NB4 (cell line): Measurements from ENCODE around the gene NODAL.

Experiments used
- MYC ChIP-seq: IDR thresholded peaks from 2 replicates; pipeline ENCODE4 v1.6.1; 2011; ENCODE audit warnings: low read depth, low read length
- POLR2A ChIP-seq: IDR thresholded peaks from 2 replicates; pipeline ENCODE4 v1.6.1; 2011; ENCODE audit warnings: mild to moderate bottlenecking; ENCODE audit not compliant: insufficient read length; ENCODE audit errors: extremely low read depth
- TF ChIP-seq, protein P1 (sequence below): IDR thresholded peaks from one replicate; pipeline ENCODE4 v1.5.1; 2012; ENCODE audit warnings: low read depth, low read length
- TF ChIP-seq, protein P2 (sequence below): IDR thresholded peaks from 2 replicates; pipeline ENCODE4 v1.6.1; 2011; ENCODE audit warnings: low read depth, low read length

DNA sequence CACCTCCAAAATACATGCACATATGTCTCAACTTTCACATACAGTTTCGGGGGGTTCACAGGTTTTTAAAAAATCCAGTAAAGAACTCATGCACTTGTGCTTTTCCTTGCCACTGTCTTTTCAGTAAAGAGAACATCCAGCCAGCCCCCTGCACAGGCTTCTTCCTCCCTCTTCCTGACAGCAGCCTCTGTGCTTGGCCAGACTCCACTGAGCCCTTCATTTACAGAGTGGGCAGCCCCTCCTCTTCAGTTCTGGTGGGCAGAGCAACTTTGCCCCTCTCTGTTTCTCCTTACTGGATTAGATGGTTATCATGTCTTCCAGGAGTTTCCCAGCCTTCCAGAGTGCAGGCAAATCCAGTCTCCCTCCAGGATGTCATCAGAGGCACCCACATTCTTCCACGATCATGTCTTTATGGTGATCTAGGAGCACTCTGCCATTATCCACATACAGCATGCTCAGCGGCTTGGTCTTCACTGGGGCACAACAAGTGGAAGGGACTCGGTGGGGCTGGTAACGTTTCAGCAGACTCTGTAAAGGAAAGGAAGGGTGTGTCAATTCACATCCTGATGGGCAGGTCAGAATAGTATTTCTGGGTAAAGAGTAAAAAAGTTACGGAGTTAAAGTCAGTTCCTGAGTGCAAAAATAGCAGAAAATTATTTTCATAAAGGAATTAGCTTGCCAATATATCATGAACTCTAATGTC lies 8.8 kb downstream of the NODAL start:
- TF ChIP-seq, protein P1, sequence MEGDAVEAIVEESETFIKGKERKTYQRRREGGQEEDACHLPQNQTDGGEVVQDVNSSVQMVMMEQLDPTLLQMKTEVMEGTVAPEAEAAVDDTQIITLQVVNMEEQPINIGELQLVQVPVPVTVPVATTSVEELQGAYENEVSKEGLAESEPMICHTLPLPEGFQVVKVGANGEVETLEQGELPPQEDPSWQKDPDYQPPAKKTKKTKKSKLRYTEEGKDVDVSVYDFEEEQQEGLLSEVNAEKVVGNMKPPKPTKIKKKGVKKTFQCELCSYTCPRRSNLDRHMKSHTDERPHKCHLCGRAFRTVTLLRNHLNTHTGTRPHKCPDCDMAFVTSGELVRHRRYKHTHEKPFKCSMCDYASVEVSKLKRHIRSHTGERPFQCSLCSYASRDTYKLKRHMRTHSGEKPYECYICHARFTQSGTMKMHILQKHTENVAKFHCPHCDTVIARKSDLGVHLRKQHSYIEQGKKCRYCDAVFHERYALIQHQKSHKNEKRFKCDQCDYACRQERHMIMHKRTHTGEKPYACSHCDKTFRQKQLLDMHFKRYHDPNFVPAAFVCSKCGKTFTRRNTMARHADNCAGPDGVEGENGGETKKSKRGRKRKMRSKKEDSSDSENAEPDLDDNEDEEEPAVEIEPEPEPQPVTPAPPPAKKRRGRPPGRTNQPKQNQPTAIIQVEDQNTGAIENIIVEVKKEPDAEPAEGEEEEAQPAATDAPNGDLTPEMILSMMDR, result no peak
- TF ChIP-seq POLR2A (no peak), MYC (no peak)
- TF ChIP-seq, protein P2, sequence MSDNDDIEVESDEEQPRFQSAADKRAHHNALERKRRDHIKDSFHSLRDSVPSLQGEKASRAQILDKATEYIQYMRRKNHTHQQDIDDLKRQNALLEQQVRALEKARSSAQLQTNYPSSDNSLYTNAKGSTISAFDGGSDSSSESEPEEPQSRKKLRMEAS, result no peak
